HepG2 (cell line): Measurements from ENCODE around the gene CCDC106. TPM values are rescaled to one million over a fixed set of nuclear protein-coding genes. Genes with fewer than 3 reads are reported as not detected.

Experiments
- ARNT2 ChIP-seq: sonication (generic); formaldehyde crosslinking; IDR thresholded peaks from 2 replicates; pipeline ENCODE4 v1.8.0; 2022; ENCODE audit warnings: mild to moderate bottlenecking, low read depth, missing genetic modification reagents, moderate library complexity
- ATF1 ChIP-seq: IDR thresholded peaks from 2 replicates; pipeline ENCODE4 v1.6.1; 2016; ENCODE audit warnings: mild to moderate bottlenecking, control low read depth
- FUBP1 ChIP-seq: sonication (generic); formaldehyde crosslinking; IDR thresholded peaks from 2 replicates; pipeline ENCODE4 v1.5.1; 2020; ENCODE audit warnings: missing genetic modification reagents, mild to moderate bottlenecking, borderline replicate concordance
- KDM5A ChIP-seq: fragments of 200-600 bp; sonication (generic); IDR thresholded peaks from 2 replicates; pipeline ENCODE4 v1.7.0; 2018; ENCODE audit warnings: antibody characterized with exemption, mild to moderate bottlenecking, low read length, borderline replicate concordance
- KLF6 ChIP-seq: IDR thresholded peaks from 2 replicates; pipeline ENCODE4 v1.8.0; 2016; ENCODE audit warnings: missing biosample characterization, missing genetic modification reagents
- MYPOP ChIP-seq: sonication (generic); formaldehyde crosslinking; IDR thresholded peaks from 2 replicates; pipeline ENCODE4 v1.8.1; 2023; ENCODE audit warnings: mild to moderate bottlenecking, moderate library complexity, missing genetic modification reagents
- SNRNP70 ChIP-seq: fragments of 200-400 bp; formaldehyde crosslinking; IDR thresholded peaks from 2 replicates; pipeline ENCODE4 v1.6.1; 2017; ENCODE audit warnings: mild to moderate bottlenecking, low read depth, low read length, moderate library complexity
- USF2 ChIP-seq, 2 experiments: sonication (generic) in 1 of 2; formaldehyde crosslinking in 1 of 2; IDR thresholded peaks; 2 replicates each; pipeline versions ENCODE4 v1.5.1 to v1.6.1; 2011 to 2020; ENCODE audit warnings: borderline replicate concordance in 1 of 2, low read depth in 1 of 2, low read length in 1 of 2, mild to moderate bottlenecking in 1 of 2, missing genetic modification reagents in 1 of 2, moderate library complexity in 1 of 2
- ZFP37 ChIP-seq: sonication (generic); formaldehyde crosslinking; IDR thresholded peaks from 2 replicates; pipeline ENCODE4 v1.4.0; 2020; ENCODE audit warnings: missing genetic modification reagents, borderline replicate concordance
- ZNF142 ChIP-seq: sonication (generic); formaldehyde crosslinking; IDR thresholded peaks from 2 replicates; pipeline ENCODE4 v1.4.0; 2020; ENCODE audit warnings: missing genetic modification reagents
- polyA plus RNA-seq, 8 experiments: library from polyadenylated mRNA; depleted of rRNA in 3 of 8; stranded (reverse) in 7 of 8; unstranded in 1 of 8; fragments of >200 nt; fragmentation: Illumina TruSeq in 4 of 8; extraction: Trizol in 4 of 8; gene quantifications; 2 replicates each; pipeline versions ENCODE4 v1.2.1 to v1.2.3, GENCODE V29; 2011 to 2016; ENCODE audit warnings: low read depth in 4 of 8, missing spikeins in 1 of 8, mixed read lengths in 1 of 8; ENCODE audit not compliant: insufficient read depth in 1 of 8
- total RNA-seq, 5 experiments: library from RNA; depleted of rRNA; stranded (reverse); fragments of >200 nt; fragmentation: Illumina TruSeq; extraction: Trizol; gene quantifications; 2 replicates each; pipeline ENCODE4 v1.2.3, GENCODE V29; 2016; ENCODE audit warnings: low read depth in 1 of 5
- TF ChIP-seq, protein P1 (sequence below): IDR thresholded peaks from 2 replicates; pipeline ENCODE4 v1.6.1; 2016; ENCODE audit warnings: missing biosample characterization, missing genetic modification reagents, low read depth
- TF ChIP-seq, protein P2 (sequence below): sonication (generic); formaldehyde crosslinking; IDR thresholded peaks from 2 replicates; pipeline ENCODE4 v1.4.0; 2020; ENCODE audit warnings: missing genetic modification reagents, low read depth, mild to moderate bottlenecking, borderline replicate concordance

Gene CCDC106
- total and polyA plus RNA-seq, 2 of the 13 experiments (the other 11 are each of a cell fraction or from before 2014, with no cell fraction given): 4.7 to 8.8 TPM

DNA sequence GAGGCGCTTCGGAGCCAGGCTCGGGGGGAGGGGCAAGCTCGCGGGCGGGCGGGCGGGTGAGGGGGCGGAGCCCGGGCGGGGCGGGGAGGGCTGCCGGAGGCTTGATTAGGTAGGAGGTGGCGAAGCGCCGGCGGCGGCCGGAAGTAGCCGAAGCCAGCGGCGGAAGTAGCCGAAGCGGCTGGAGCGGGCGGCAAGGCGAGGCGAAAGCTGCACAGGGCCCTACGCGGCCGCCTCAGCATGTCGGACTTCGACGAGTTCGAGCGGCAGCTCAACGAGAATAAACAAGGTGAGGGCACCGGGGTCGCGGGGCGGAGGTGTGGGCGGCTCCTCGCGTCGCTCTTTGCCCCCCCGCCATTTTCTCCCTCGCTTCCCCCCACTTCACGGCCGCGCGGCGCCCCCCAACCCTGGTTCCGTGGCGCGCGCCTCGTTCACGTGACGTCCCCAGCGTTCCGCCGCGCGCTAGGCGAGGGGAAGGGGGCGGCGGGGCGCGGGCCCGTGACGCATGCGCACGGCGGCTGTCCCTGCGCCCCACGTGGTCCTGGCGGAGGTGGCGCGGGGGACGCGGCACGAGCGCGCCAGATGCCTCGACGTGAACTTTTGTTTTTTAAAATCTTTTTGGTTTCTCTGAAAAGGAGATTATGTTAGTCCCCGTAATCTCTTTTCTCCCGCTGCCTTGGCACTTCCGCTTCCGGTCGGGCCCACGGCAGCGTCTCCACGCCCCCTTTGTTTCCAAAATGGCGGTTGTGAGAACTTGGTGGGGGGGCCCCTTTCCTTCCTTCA is 7.0 kb downstream of the CCDC106 start, which contains the start of gene U2AF2 (continued):
- 0 out of 2 replicates have a peak, but pooled peaks have one; percentile 63 for TF ChIP-seq ZNF142 (CRISPR knock-in tag)
- TF ChIP-seq MYPOP: 0 out of 2 replicates have a peak, but pooled peaks have one; percentile 20
- TF ChIP-seq KLF6 (CRISPR knock-in tag): 0 out of 2 replicates have a peak, but pooled peaks have one; percentile 10
- 0 out of 2 replicates have a peak, but pooled peaks have one; percentile 26 for TF ChIP-seq USF2 (IDR thresholded peaks at IDR 0.05; ENCODE audit: low read depth, low read length)
- 0 out of 2 replicates have a peak, but pooled peaks have one; percentile 21 for TF ChIP-seq USF2 (CRISPR knock-in tag; IDR thresholded peaks at IDR 0.05; ENCODE audit: borderline replicate concordance)
- no peak for TF ChIP-seq ATF1 (CRISPR knock-in tag)
- no peak for TF ChIP-seq KDM5A
- TF ChIP-seq, protein P1, sequence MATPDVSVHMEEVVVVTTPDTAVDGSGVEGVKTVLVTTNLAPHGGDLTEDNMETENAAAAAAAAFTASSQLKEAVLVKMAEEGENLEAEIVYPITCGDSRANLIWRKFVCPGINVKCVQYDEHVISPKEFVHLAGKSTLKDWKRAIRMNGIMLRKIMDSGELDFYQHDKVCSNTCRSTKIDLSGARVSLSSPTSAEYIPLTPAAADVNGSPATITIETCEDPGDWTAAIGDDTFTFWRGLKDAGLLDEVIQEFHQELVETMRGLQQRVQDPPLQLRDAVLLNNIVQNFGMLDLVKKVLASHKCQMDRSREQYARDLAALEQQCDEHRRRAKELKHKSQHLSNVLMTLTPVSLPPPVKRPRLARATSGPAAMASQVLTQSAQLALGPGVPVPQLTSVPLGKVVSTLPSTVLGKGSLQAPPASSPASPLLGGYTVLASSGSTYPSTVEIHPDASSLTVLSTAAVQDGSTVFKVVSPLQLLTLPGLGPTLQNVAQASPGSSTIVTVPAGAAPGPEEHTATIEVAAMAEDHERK (CRISPR knock-in tag): no peak
- TF ChIP-seq ZFP37 (CRISPR knock-in tag): no peak
- TF ChIP-seq FUBP1 (CRISPR knock-in tag): no peak
- TF ChIP-seq SNRNP70: no peak
- TF ChIP-seq, protein P2, sequence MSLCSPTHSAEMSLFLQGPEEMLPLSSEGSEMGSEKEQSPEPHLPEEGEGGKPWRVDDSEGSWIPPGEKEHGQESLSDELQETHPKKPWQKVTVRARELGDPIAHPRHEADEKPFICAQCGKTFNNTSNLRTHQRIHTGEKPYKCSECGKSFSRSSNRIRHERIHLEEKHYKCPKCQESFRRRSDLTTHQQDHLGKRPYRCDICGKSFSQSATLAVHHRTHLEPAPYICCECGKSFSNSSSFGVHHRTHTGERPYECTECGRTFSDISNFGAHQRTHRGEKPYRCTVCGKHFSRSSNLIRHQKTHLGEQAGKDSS (CRISPR knock-in tag): 0 out of 2 replicates have a peak, but pooled peaks have one; percentile 45
- peak; percentile 48 for TF ChIP-seq ARNT2 (CRISPR knock-in tag)
